Mesodermal cell (in vitro differentiated cells): ENCODE data around the gene LHX3.

Experiments used
- H3K27ac ChIP-seq: 2 replicates; pipeline ENCODE4 v1.7.0; 2013; ENCODE audit warnings: mild to moderate bottlenecking, low read depth, low read length, moderate library complexity; ENCODE audit not compliant: severe bottlenecking
- H3K36me3 ChIP-seq: 2 replicates; pipeline ENCODE4 v1.7.1; 2013; ENCODE audit warnings: mild to moderate bottlenecking, low read length, moderate library complexity; ENCODE audit not compliant: control insufficient read depth, insufficient read depth
- H3K4me1 ChIP-seq: one replicate; pipeline ENCODE4 v1.7.1; 2013; ENCODE audit warnings: mild to moderate bottlenecking, low read length; ENCODE audit not compliant: insufficient read depth, control insufficient read depth, poor library complexity, severe bottlenecking
- H3K4me3 ChIP-seq: 2 replicates; pipeline ENCODE4 v1.7.0; 2013; ENCODE audit warnings: low read length, control low read depth, mild to moderate bottlenecking; ENCODE audit not compliant: insufficient read depth, poor library complexity, severe bottlenecking; ENCODE audit errors: extremely low read depth
- H3K9me3 ChIP-seq: 2 replicates; pipeline ENCODE4 v1.7.1; 2013; ENCODE audit warnings: mild to moderate bottlenecking, low read length, moderate library complexity; ENCODE audit not compliant: control insufficient read depth
- WGBS, 2 experiments: methylation state at CpG; one replicate each; pipeline ENCODE4 v1.1.5; 2013; ENCODE audit warnings: missing lambda C conversion rate in 2 of 2; ENCODE audit not compliant: insufficient coverage in 2 of 2; 5-methylcytosine and 5-hydroxymethylcytosine counted together

Gene LHX3

DNA sequence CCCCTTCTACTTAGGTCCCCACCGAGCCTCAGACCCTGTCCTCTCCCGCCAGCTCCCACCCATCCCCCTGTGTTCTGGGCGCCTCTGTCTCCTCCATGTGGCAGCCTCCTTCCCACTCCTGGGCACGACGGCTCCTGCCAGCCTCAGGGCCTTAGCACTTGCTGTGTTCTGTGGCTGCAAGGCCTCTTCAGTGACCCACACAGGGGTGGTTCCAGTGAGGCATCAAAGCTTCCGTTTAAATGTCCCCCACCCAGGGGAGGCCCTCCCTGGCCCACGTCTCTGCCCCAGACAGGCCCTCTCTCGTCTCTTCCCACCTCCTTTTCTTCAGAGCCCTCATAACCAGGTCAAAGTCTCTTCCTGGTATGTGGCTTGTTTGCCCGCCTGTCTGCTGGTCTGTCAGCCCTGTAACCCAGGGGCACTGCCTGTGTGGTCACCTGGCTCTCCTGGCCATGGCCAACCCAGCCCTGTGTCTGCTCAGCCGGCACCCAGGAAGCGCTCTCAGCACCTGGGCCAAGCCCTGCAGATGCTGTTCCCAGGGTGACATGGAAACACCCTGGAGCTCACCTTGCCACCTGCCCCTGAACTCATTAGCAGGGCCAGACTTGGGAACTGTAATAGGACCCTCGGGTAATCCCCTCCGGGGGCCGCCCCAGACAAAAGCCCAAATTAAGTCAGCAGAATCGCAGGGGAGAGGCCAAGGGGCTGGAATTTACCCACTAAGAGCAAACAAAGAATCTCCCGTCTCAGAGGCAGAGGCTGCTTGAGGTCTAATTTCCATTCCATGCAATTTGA is 33.7 kb downstream of the LHX3 start:
- Histone ChIP-seq H3K4me3 (no peak overlapping the region), H3K9me3 (no peaks in the 10 kb centered on the region), H3K27ac (no peak overlapping the region), H3K36me3 (no peaks in the 10 kb centered on the region), H3K4me1 (no peaks in the 10 kb centered on the region)
- 44 to 50% methylated on average over 11 to 14 of the region's 16 CpGs for WGBS, 2 experiments

DNA sequence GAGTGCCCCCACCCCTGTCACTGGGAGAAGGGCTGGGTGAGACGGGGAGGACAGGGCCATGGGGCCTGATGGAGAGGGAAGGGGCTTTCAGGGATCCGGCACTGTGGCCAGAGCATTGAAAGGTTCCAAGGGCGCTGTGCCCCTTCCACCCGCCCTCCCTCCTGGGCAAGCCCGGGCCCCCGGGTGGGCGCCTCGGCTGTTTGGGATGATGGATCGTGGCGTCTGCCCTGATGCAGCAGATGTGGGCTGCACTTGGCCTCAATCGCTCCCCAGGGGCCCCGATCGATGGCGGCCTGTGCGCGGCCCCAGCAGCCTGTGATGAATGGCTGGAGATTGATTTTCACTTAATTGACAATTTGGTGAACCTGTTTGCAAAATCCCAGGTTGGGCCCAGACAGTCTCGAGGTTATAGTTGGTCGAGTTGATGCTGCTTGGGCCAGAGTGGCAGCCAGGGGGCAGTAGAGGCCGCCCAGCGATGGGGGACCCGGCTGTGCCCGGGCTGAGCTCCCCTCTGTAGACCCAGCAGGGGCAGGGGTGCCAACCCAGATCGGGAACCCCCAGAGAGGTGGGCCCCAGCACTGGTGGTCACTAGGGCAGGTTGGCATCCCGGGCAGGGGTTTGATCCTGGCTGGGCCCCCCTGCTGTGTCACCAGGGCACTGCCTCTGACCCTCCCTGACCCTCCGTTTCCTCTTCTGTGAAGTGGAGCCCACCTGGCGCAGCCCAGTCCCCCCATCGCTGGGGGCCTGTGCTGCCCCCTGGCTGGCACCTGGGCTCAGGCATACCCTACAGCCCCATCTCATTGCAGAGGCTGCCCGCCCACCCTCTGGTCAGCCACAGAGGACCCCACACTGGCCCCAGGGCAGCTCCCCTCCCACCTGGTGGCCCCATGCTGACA is 34.7 kb downstream of the LHX3 start:
- 63 to 65% methylated on average over 23 to 25 of the region's 28 CpGs for WGBS, 2 experiments
- Histone ChIP-seq H3K4me1 (no peaks in the 10 kb centered on the region), H3K36me3 (no peaks in the 10 kb centered on the region), H3K27ac (no peak overlapping the region), H3K9me3 (no peaks in the 10 kb centered on the region), H3K4me3 (no peak overlapping the region)

DNA sequence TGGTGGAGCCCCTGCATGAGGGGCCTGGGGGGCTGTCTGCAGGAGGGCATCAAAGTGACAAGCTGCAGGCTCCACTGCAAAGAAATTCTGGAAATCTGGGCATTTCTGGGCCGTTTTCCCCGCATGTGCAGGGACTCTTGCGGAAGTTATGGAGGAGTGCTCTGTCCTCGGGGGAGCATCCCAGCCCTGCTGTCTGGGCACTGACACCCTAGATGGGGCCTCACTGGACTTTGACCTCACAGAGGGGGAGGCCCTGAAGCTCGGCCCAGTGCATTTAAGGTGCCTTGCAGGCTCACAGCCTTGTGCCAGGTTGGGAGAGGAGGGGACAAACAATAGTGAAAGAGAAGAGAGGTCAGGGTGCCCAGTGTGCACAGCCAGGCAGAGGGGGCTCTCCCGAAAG is 35.4 kb downstream of the LHX3 start:
- no peaks in the 10 kb centered on the region for H3K36me3 ChIP-seq
- H3K4me1 ChIP-seq = no peaks in the 10 kb centered on the region
- 91% methylated on average over 4 to 6 of the region's 6 CpGs for WGBS, 2 experiments
- H3K4me3 ChIP-seq = no peak overlapping the region
- H3K27ac ChIP-seq = no peak overlapping the region
- H3K9me3 ChIP-seq = no peaks in the 10 kb centered on the region

DNA sequence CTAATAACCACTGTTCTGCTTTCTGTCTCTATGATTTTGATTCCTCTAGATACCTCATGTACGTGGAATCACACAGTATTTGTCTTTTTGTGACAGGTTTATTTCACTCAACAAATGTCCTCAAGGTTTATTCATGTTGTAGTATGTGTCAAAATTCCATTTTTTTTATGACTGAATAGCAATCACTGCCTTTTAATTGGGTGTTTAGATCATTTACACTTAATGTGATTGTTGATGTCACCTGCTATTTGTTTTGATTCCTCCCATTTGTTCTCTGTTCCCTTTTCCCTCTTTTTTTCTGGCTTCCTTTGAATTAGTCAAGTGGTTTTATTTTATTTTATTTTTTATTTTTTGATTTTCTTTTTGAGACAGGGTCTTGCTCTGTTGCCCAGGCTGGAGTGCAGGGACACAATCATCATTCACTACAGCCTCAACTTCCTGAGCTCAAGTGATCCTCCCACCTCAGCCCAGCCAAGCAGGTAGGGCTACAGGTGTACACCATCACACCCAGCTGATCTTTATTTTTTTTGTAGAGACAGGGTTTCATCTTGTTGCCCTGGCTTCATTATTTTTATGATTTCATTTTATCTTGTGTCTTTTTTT is 41.6 kb downstream of the LHX3 start:
- Histone ChIP-seq H3K9me3 (no peaks in the 10 kb centered on the region), H3K4me3 (no peak overlapping the region), H3K27ac (no peak overlapping the region), H3K36me3 (no peaks in the 10 kb centered on the region), H3K4me1 (no peaks in the 10 kb centered on the region)
- no CpG with 5 or more reads among the region's 1 CpG for WGBS, 2 experiments

DNA sequence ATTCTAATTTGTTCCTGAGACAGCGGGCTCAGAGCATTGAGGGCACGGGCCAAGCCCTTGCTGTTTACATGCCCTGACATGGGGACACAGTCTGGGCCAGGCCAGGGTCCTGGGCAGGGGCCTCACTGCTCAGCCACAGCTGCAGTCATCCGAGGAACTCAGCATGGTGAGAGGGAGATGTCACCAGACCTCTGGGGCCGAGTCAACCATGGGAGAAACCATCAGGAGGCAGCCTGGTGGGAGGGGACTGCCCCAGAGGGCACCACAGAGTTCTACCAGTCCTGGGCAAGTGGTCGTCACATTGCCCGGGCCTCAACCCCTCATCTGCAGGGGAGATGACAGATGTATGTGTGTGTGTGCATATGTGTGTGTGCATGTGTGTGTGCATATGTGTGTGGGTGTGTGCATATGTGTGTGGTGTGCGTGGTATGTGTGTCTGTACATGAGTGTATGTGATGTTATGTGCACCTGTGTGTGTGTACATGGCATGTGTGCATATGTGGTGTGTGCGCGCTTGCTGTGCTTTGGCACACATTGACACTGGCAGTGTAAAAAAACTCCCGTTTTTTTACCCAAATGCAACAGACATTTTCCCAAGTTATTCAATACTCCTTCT is 43.8 kb downstream of the LHX3 start:
- no peaks in the 10 kb centered on the region for H3K36me3 ChIP-seq
- 80 to 87% methylated on average over 3 to 8 of the region's 10 CpGs for WGBS, 2 experiments
- peaks cover 3% of the 10 kb centered on the region for H3K4me1 ChIP-seq
- H3K4me3 ChIP-seq = no peak overlapping the region
- no peaks in the 10 kb centered on the region for H3K9me3 ChIP-seq
- no peak overlapping the region for H3K27ac ChIP-seq

DNA sequence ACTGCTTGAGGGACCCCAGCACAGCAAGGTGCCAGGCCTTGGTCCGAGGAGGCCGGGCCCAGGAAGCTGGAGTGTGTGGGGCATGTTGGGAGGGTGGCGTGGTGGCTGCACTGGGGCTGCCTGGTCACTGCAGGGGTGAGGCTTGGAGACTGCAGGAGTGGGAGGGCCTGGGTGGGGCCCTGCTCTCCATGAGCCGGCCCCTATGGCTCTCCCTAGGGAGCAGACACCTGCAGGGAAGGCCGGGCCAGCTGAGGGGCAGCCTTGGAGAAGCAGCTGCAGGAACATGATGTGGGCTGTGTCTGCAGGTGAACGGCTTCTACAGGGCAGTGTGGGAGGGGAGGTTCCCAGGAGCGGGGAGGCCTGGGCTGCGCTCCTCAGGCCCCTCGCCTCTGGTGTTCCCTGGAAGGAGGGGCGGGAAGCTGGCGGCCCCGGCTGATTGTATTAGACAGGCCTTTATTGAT is 44.5 kb downstream of the LHX3 start:
- Histone ChIP-seq H3K4me1 (peaks cover 3% of the 10 kb centered on the region), H3K27ac (no peak overlapping the region), H3K9me3 (no peaks in the 10 kb centered on the region), H3K36me3 (no peaks in the 10 kb centered on the region), H3K4me3 (no peak overlapping the region)
- WGBS, 2 experiments = 72 to 76% methylated on average over 9 to 11 of the region's 12 CpGs

DNA sequence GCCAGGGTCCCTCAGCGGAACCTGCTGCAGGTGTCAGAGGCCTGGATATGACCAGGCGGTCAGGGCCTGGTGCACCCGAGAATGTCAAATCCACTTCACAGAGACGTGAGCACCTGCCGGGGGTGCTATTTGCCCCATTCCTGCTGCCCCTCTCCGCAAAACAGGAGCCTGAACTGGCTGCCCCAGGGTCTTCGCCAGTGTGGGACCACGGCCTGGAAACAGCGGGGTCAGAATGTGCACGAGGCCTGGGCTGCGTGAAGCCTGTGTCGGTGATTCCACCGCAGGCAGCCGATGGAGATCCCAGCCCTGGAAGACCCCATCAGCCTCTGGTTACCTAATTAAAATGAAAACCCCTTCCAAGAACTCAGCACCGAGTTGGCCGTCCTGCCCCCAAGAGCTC is 45.1 kb downstream of the LHX3 start:
- Histone ChIP-seq H3K4me3 (no peak overlapping the region), H3K27ac (no peak overlapping the region), H3K4me1 (peaks cover 3% of the 10 kb centered on the region), H3K9me3 (no peaks in the 10 kb centered on the region), H3K36me3 (no peaks in the 10 kb centered on the region)
- WGBS, 2 experiments = 87 to 90% methylated on average over 16 of the region's 16 CpGs

DNA sequence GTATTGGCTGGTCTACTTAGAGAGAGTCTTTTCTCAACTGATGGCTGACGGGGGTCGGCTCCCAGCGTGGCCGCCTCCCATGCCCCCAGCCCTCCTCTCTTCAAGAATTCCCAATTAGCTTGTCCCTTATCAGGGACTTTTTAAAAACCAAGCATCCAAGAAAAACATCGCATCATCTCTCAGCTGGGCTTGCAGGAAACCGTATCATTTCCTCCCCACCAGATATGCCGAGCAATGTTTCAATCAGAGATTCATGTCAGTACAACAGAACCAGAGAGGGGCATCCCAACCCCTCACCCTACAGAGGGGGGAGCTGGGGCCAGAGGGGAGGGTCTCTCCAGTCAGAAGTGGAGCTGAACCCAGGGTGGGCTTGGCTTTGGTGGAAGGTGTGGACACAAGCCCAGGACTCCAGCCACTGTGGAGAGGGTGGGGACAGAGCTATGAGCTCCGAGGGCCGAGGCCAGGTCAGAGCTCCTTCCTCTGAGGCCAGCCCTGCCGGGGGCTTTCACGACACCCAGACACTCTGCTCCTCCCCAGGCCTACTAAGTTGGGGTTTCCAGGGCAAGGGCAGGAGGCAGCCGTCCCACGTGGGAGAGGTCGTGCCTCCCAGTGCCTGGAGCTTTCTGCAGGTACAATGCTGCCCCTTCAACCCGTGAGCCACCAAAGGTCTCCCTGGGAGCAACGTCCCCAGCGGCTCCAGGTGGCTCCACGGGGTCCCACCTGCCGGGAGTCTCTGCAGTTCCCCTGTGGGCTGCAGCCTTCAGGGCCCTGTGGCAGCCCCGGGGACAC is 47.3 kb downstream of the LHX3 start:
- H3K9me3 ChIP-seq = no peaks in the 10 kb centered on the region

DNA sequence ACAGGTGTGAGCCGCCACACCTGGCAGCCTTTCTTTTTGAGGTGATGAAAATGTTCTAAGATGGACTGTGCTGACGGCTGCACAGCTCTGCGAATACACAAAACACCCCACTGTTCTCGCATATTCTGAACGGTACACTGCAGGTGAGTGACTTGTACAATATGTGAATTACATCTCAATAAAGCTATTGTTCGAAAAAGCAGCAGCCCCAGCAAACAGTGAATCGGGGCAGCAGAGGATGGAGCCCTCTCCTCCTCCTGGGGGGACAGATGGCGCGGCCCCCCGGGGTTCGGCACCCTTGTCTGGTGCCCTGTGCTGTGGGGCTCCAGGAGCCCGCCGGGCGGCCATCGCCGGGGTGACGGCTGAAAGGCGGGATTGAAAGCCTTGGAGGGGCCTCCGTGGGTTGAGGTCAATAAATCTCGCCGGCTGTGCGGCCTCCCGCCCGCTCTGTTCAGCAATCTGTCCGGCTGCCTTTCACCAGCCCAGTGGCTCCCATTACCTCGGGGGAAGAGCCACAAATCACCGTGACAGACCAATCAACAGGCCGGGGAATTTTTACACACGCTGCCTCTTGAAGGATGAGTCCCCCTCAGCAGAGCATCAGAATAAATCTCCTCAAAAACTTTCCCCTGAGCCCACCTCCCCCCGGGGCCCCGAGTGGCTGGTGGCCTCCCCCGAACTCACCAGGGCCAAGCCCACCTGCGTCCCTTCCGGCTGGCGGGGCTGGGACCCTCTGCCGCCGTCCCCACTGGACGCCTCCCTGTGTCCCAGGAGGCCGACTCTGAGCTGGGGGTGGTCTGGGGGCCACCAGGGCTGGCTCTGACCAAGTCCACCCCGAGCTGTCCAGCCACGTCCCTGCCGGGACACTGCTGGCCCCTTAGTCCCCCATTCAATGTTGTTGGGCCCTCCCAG is 48.5 kb downstream of the LHX3 start:
- H3K9me3 ChIP-seq = no peaks in the 10 kb centered on the region
- no peak overlapping the region for H3K27ac ChIP-seq
- no peak overlapping the region for H3K4me3 ChIP-seq
- no peaks in the 10 kb centered on the region for H3K36me3 ChIP-seq
- peaks cover 3% of the 10 kb centered on the region for H3K4me1 ChIP-seq
- WGBS, 2 experiments = 91 to 93% methylated on average over 27 to 33 of the region's 42 CpGs

More for the DNA sequence above, 47.3 kb downstream of the LHX3 start:
- Histone ChIP-seq H3K4me1 (peaks cover 3% of the 10 kb centered on the region), H3K4me3 (no peak overlapping the region), H3K36me3 (no peaks in the 10 kb centered on the region), H3K27ac (no peak overlapping the region)
- 85 to 87% methylated on average over 15 to 18 of the region's 20 CpGs for WGBS, 2 experiments
